ENCODE results near the gene TMEM198. TPM values are rescaled to one million over a fixed set of nuclear protein-coding genes. Genes with fewer than 3 reads are reported as not detected.

Gene TMEM198
- total and polyA plus RNA-seq, 2 experiments from 2014 or later, result 1.7 to 5.8 TPM

DNA sequence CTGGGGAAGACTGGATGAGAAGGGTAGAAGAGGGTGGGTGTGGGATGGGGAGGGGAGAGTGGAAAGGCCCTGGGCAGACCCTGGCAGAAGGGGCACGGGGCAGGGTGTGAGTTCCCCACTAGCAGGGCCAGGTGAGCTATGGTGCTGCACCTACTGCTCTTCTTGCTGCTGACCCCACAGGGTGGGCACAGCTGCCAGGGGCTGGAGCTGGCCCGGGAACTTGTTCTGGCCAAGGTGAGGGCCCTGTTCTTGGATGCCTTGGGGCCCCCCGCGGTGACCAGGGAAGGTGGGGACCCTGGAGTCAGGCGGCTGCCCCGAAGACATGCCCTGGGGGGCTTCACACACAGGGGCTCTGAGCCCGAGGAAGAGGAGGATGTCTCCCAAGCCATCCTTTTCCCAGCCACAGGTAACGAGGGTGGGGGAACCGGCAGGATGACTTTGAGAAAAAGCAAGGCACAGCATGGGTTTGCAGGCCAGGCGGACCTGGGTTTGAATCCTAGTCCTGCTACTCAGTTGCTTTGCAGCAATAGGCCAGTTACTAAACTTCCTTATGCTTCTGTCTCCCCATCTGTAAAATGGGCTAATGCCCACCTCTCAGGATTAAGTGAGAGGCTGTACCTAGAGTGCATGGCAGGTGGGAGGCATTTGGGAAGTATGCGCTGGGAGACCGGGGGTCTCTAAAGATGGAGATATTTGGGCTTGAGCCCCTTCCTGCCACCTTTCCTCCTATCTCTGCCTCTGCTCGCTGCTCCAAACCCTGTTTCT is 28.6 kb downstream of the TMEM198 start, which contains the start of gene INHA:
Gene INHA (plus strand): TSS at position 74 of the 765 bp plus-strand sequence. CDS start 65 bp downstream, at position 139.
- no peak for DNase-seq
- Histone ChIP-seq H2AFZ (peak within 1 kb of the TSS; percentile 69), H3F3A (ENCODE audit: insufficient read depth) (no peaks in the 10 kb centered on the region), H3K4me3 (peak within 1 kb of the TSS; percentile 79), H3K9ac (peak within 1 kb of the TSS; percentile 82), H3K79me2 (ENCODE audit: insufficient read depth) (peaks cover 15% of the 10 kb centered on the region; the same call in 1 of the 2 replicates), H3K4me2 (ENCODE audit: unreplicated experiment) (peak within 1 kb of the TSS; percentile 68), H3K9me3 (ENCODE audit: low read depth) (no peaks in the 10 kb centered on the region), H3K9me2 (ENCODE audit: insufficient read depth) (no peaks in the 10 kb centered on the region), H4K20me1 (ENCODE audit: insufficient read depth) (no peaks in the 10 kb centered on the region), H3K27ac (peak within 1 kb of the TSS; percentile 23; the same call in 1 of the 2 replicates), H3K36me3 (ENCODE audit: low read depth) (no peaks in the 10 kb centered on the region), H3K27me3 (replicated peaks; ENCODE audit: insufficient read depth) (no peaks in the 10 kb centered on the region), H3K4me1 (ENCODE audit: insufficient read depth) (peaks cover 6% of the 10 kb centered on the region; the same call in 1 of the 2 replicates)
- no peak for TF ChIP-seq EZH2 (IDR thresholded peaks at IDR 0.05; ENCODE audit: insufficient read depth, poor library complexity, severe bottlenecking)
- TF ChIP-seq EZH2phosphoT487 (IDR thresholded peaks at IDR 0.05; ENCODE audit: insufficient read depth, low read depth), result no peak
- in situ Hi-C loops (cut with MboI), result no loop called here
- 80 to 85% methylated on average over 13 of the region's 13 CpGs for WGBS, 2 experiments (ENCODE audit: low coverage in 1 of 2, low lambda C conversion rate in 2 of 2, missing lambda C conversion rate in 2 of 2)

DNA sequence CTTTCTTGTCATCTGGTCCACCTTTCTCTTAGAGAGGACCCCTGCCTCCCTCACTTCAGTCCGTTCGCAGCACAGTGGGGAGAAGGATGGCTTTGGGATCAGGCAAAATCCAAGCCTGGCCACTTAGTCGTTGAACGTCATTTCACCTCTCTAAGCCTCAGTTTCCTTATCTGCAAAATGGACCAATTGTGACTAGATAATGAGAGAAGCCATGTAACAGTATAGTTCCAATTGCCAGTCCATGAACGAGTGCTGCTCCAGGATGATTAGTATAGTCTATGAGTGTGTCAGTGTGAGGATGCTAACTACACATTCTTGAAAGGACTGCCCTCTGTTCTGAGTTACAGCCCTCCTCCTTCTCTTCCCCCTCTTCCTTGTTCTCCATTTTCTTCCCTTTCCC is 29.3 kb downstream of the TMEM198 start:
- Histone ChIP-seq H3K9me2 (ENCODE audit: insufficient read depth) (no peaks in the 10 kb centered on the region), H3K27me3 (replicated peaks; ENCODE audit: insufficient read depth) (no peaks in the 10 kb centered on the region), H3K36me3 (ENCODE audit: low read depth) (no peaks in the 10 kb centered on the region), H4K20me1 (ENCODE audit: insufficient read depth) (no peaks in the 10 kb centered on the region), H3F3A (ENCODE audit: insufficient read depth) (no peaks in the 10 kb centered on the region), H3K9me3 (ENCODE audit: low read depth) (no peaks in the 10 kb centered on the region), H3K79me2 (ENCODE audit: insufficient read depth) (peaks cover 15% of the 10 kb centered on the region; the same call in 1 of the 2 replicates), H3K27ac (no peak overlapping the region), H3K9ac (no peak overlapping the region), H3K4me2 (ENCODE audit: unreplicated experiment) (no peak overlapping the region), H3K4me1 (ENCODE audit: insufficient read depth) (peaks cover 6% of the 10 kb centered on the region; the same call in 1 of the 2 replicates), H3K4me3 (no peak overlapping the region), H2AFZ (no peak overlapping the region)
- in situ Hi-C loops (cut with MboI), result no loop called here
- no peak for TF ChIP-seq EZH2 (IDR thresholded peaks at IDR 0.05; ENCODE audit: insufficient read depth, poor library complexity, severe bottlenecking)
- TF ChIP-seq EZH2phosphoT487 (IDR thresholded peaks at IDR 0.05; ENCODE audit: insufficient read depth, low read depth), result no peak
- DNase-seq, result no peak
- 56 to 64% methylated on average over 5 of the region's 5 CpGs for WGBS, 2 experiments (ENCODE audit: low coverage in 1 of 2, low lambda C conversion rate in 2 of 2, missing lambda C conversion rate in 2 of 2)

DNA sequence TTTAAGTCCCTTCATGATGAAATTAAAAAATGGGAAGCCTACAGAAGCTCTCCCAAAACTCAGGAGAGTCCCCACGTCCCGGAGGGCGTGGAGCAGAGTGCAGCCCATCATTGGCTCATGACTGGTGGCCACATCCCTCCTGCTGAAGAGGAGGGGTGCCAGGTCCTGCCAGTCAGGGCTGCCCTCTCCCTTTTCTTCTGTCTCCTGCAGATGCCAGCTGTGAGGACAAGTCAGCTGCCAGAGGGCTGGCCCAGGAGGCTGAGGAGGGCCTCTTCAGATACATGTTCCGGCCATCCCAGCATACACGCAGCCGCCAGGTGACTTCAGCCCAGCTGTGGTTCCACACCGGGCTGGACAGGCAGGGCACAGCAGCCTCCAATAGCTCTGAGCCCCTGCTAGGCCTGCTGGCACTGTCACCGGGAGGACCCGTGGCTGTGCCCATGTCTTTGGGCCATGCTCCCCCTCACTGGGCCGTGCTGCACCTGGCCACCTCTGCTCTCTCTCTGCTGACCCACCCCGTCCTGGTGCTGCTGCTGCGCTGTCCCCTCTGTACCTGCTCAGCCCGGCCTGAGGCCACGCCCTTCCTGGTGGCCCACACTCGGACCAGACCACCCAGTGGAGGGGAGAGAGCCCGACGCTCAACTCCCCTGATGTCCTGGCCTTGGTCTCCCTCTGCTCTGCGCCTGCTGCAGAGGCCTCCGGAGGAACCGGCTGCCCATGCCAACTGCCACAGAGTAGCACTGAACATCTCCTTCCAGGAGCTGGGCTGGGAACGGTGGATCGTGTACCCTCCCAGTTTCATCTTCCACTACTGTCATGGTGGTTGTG is 30.9 kb downstream of the TMEM198 start:
- Histone ChIP-seq H3K27me3 (replicated peaks; ENCODE audit: insufficient read depth) (no peaks in the 10 kb centered on the region), H3K9me2 (ENCODE audit: insufficient read depth) (no peaks in the 10 kb centered on the region), H3K9me3 (ENCODE audit: low read depth) (no peaks in the 10 kb centered on the region), H2AFZ (no peak overlapping the region), H3K4me2 (ENCODE audit: unreplicated experiment) (no peak overlapping the region), H3K4me3 (no peak overlapping the region), H3K79me2 (ENCODE audit: insufficient read depth) (peaks cover 6% of the 10 kb centered on the region; the same call in 1 of the 2 replicates), H4K20me1 (ENCODE audit: insufficient read depth) (no peaks in the 10 kb centered on the region), H3F3A (ENCODE audit: insufficient read depth) (no peaks in the 10 kb centered on the region), H3K9ac (no peak overlapping the region), H3K36me3 (ENCODE audit: low read depth) (no peaks in the 10 kb centered on the region), H3K4me1 (ENCODE audit: insufficient read depth) (peaks cover 4% of the 10 kb centered on the region; the same call in 1 of the 2 replicates), H3K27ac (no peak overlapping the region)
- no peak for TF ChIP-seq EZH2phosphoT487 (IDR thresholded peaks at IDR 0.05; ENCODE audit: insufficient read depth, low read depth)
- no peak for TF ChIP-seq EZH2 (IDR thresholded peaks at IDR 0.05; ENCODE audit: insufficient read depth, poor library complexity, severe bottlenecking)
- 82 to 84% methylated on average over 21 to 22 of the region's 22 CpGs for WGBS, 2 experiments (ENCODE audit: low coverage in 1 of 2, low lambda C conversion rate in 2 of 2, missing lambda C conversion rate in 2 of 2)
- no peak for DNase-seq
- in situ Hi-C loops (cut with MboI), result no loop called here

Measured in GM23248 (cell line).